Neuronal stem cell (in vitro differentiated cells): ENCODE data around the gene SEH1L.

Experiments
- DNase-seq: peaks from one replicate; pipeline ENCODE4 v3.0.0-alpha.2; 2013; ENCODE audit warnings: low spot score
- H2AFZ ChIP-seq: one replicate; pipeline ENCODE4 v1.6.1; 2013; ENCODE audit warnings: mild to moderate bottlenecking, low read length, inconsistent platforms
- H2AK5ac ChIP-seq: 2 replicates; pipeline ENCODE4 v1.6.1; 2013; ENCODE audit warnings: low read depth, mild to moderate bottlenecking, inconsistent platforms, low read length, moderate library complexity, mixed read lengths
- H2BK120ac ChIP-seq: 2 replicates; pipeline ENCODE4 v1.6.1; 2013; ENCODE audit warnings: low read depth, mild to moderate bottlenecking, inconsistent platforms, low read length, moderate library complexity, mixed read lengths
- H2BK12ac ChIP-seq: one replicate; pipeline ENCODE4 v1.6.1; 2013; ENCODE audit warnings: low read length, inconsistent platforms
- H2BK15ac ChIP-seq: 2 replicates; pipeline ENCODE4 v1.6.1; 2013; ENCODE audit warnings: mild to moderate bottlenecking, low read length, inconsistent platforms, mixed read lengths
- H2BK5ac ChIP-seq: one replicate; pipeline ENCODE4 v1.6.1; 2013; ENCODE audit warnings: inconsistent platforms, mild to moderate bottlenecking, low read length, moderate library complexity
- H3K14ac ChIP-seq: one replicate; pipeline ENCODE4 v1.6.1; 2013; ENCODE audit warnings: low read length, inconsistent platforms
- H3K18ac ChIP-seq: 2 replicates; pipeline ENCODE4 v1.6.1; 2013; ENCODE audit warnings: low read length, inconsistent platforms
- H3K23ac ChIP-seq: 2 replicates; pipeline ENCODE4 v1.6.1; 2013; ENCODE audit warnings: low read depth, mild to moderate bottlenecking, mixed read lengths, low read length, inconsistent platforms; ENCODE audit not compliant: poor library complexity
- H3K27ac ChIP-seq: replicated peaks from 3 replicates; pipeline ENCODE4 v1.5.1; 2013; ENCODE audit warnings: low read length, inconsistent platforms
- H3K27me3 ChIP-seq, 3 experiments: 2 replicates each; pipeline ENCODE4 v1.6.1; 2013; ENCODE audit warnings: low read length in 3 of 3, mild to moderate bottlenecking in 2 of 3, inconsistent platforms in 1 of 3, low read depth in 1 of 3, mixed read lengths in 1 of 3, moderate library complexity in 1 of 3; ENCODE audit not compliant: control insufficient read depth in 3 of 3, insufficient read depth in 3 of 3
- H3K36me3 ChIP-seq, 2 donors: replicated peaks in 1 of 2; 2 replicates each; pipeline ENCODE4 v1.6.1; 2013; ENCODE audit warnings: low read length in 2 of 2; ENCODE audit not compliant: control insufficient read depth in 2 of 2, insufficient read depth in 2 of 2
- H3K4ac ChIP-seq: 2 replicates; pipeline ENCODE4 v1.6.1; 2013; ENCODE audit warnings: inconsistent platforms, mild to moderate bottlenecking, low read length, moderate library complexity
- H3K4me1 ChIP-seq, 2 donors: 1 replicate in 1 of 2; 2 replicates in 1 of 2; pipeline ENCODE4 v1.6.1; 2013; ENCODE audit warnings: low read length in 2 of 2, low read depth in 1 of 2; ENCODE audit not compliant: control insufficient read depth in 2 of 2, insufficient read depth in 1 of 2
- H3K4me2 ChIP-seq: one replicate; pipeline ENCODE4 v1.6.1; 2013; ENCODE audit warnings: mild to moderate bottlenecking, low read length, inconsistent platforms; ENCODE audit not compliant: insufficient read depth, poor library complexity, severe bottlenecking
- H3K4me3 ChIP-seq, 2 donors: 2 replicates each; pipeline ENCODE4 v1.5.1; 2013; ENCODE audit warnings: low read length in 2 of 2, mild to moderate bottlenecking in 2 of 2, inconsistent platforms in 1 of 2, moderate library complexity in 1 of 2
- H3K79me1 ChIP-seq: one replicate; pipeline ENCODE4 v1.6.1; 2013; ENCODE audit warnings: low read depth, mild to moderate bottlenecking, inconsistent platforms, low read length, moderate library complexity
- H3K9ac ChIP-seq: one replicate; pipeline ENCODE4 v1.6.1; 2013; ENCODE audit warnings: mild to moderate bottlenecking, low read depth, low read length, inconsistent platforms; ENCODE audit not compliant: poor library complexity
- H3K9me3 ChIP-seq, 2 donors: replicated peaks in 1 of 2; 2 replicates each; pipeline versions ENCODE3 to v1.6.1; 2013; ENCODE audit warnings: low read length in 2 of 2, mild to moderate bottlenecking in 2 of 2, inconsistent platforms in 1 of 2, low read depth in 1 of 2, mixed read lengths in 1 of 2, moderate library complexity in 1 of 2; ENCODE audit not compliant: control insufficient read depth in 2 of 2, insufficient read depth in 1 of 2
- H4K8ac ChIP-seq: one replicate; pipeline ENCODE4 v1.6.1; 2013; ENCODE audit warnings: low read depth, mild to moderate bottlenecking, inconsistent platforms, low read length, moderate library complexity
- H4K91ac ChIP-seq: one replicate; pipeline ENCODE4 v1.6.1; 2013; ENCODE audit warnings: low read length, low read depth, mild to moderate bottlenecking, inconsistent platforms; ENCODE audit not compliant: poor library complexity
- WGBS, 2 donors: extraction: QIAGEN DNeasy Blood & Tissue Kit; methylation state at CpG; one replicate each; pipeline ENCODE4 v1.1.7; 2013; ENCODE audit warnings: missing lambda C conversion rate in 2 of 2, mixed read lengths in 1 of 2; ENCODE audit not compliant: insufficient read length in 2 of 2, insufficient replicate concordance in 1 of 2; ENCODE audit errors: extremely low coverage in 2 of 2; 5-methylcytosine and 5-hydroxymethylcytosine counted together

The SEH1L gene

GRCh38 chr18:13022644-13023043 is 74.8 kb downstream of the SEH1L start:
- H3K23ac ChIP-seq, result no peak overlapping the region
- H2BK12ac ChIP-seq, result no peak overlapping the region
- H3K79me1 ChIP-seq, result no peaks in the 10 kb centered on the region
- H2BK5ac ChIP-seq, result no peak overlapping the region
- no peak overlapping the region for H2BK15ac ChIP-seq
- H3K4me1 ChIP-seq, result no peaks in the 10 kb centered on the region
- H3K27me3 ChIP-seq, result no peaks in the 10 kb centered on the region
- H3K36me3 ChIP-seq, result peaks cover 5 to 94% of the 10 kb centered on the region in 2 donors
- H3K14ac ChIP-seq, result no peak overlapping the region
- no peak overlapping the region for H3K4me3 ChIP-seq
- no peak overlapping the region for H3K9ac ChIP-seq
- H4K91ac ChIP-seq, result no peak overlapping the region
- no peak for DNase-seq
- H3K4ac ChIP-seq, result no peak overlapping the region
- H3K9me3 ChIP-seq, result peaks cover 0 to 12% of the 10 kb centered on the region in 2 donors
- no peak overlapping the region for H2AK5ac ChIP-seq
- no peak overlapping the region for H4K8ac ChIP-seq
- H2AFZ ChIP-seq, result no peak overlapping the region
- no peak overlapping the region for H2BK120ac ChIP-seq
- H3K4me2 ChIP-seq, result no peak overlapping the region
- H3K27ac ChIP-seq, result no peak overlapping the region
- no peak overlapping the region for H3K18ac ChIP-seq

DNA sequence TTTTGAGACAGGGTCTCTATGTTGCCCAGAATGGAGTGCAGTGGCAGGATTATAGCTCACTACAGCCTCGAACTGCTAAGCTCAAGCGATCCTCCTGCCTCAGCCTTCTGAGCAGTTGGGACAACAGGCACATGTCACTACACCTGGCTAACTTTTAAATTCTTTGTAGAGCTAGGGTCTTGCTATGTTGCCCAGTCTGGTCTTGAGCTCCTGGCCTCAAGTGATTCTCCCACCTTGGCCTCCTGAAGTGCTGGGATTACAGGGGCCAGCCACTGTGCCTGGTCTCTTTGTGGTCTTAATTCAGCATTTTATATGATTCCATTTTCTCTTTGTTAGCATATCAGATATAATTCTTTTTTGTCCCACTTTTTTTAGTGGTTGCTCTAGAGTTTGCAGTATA is 77.4 kb downstream of the SEH1L start:
- Histone ChIP-seq H3K4me2 (no peak overlapping the region), H3K14ac (no peak overlapping the region), H2BK120ac (no peak overlapping the region), H3K9me3 (peaks cover 0 to 12% of the 10 kb centered on the region in 2 donors), H4K8ac (peak overlapping the region; percentile 17), H3K79me1 (no peaks in the 10 kb centered on the region), H3K4ac (no peak overlapping the region), H2BK15ac (no peak overlapping the region), H2AFZ (no peak overlapping the region), H3K27me3 (no peaks in the 10 kb centered on the region), H2BK5ac (no peak overlapping the region), H2BK12ac (no peak overlapping the region), H3K4me1 (no peaks in the 10 kb centered on the region), H3K27ac (no peak overlapping the region), H3K36me3 (peaks cover 2 to 92% of the 10 kb centered on the region in 2 donors), H3K4me3 (no peak overlapping the region), H3K23ac (no peak overlapping the region), H3K9ac (no peak overlapping the region), H4K91ac (no peak overlapping the region), H2AK5ac (no peak overlapping the region), H3K18ac (no peak overlapping the region)
- no CpG with 5 or more reads among the region's 2 CpGs for WGBS, 2 donors
- DNase-seq, result no peak

GRCh38 chr18:13026583-13027270 is 78.9 kb downstream of the SEH1L start:
- Histone ChIP-seq H2AK5ac (no peak overlapping the region), H3K14ac (no peak overlapping the region), H3K79me1 (no peaks in the 10 kb centered on the region), H3K9me3 (peaks cover 0 to 12% of the 10 kb centered on the region in 2 donors), H2BK120ac (no peak overlapping the region), H4K8ac (no peak overlapping the region), H3K23ac (no peak overlapping the region), H2BK15ac (no peak overlapping the region), H3K36me3 (peaks cover 2 to 90% of the 10 kb centered on the region in 2 donors), H3K27me3 (no peaks in the 10 kb centered on the region), H4K91ac (no peak overlapping the region), H3K4me2 (no peak overlapping the region), H3K4ac (no peak overlapping the region), H2BK5ac (no peak overlapping the region), H3K9ac (no peak overlapping the region), H2BK12ac (no peak overlapping the region), H3K27ac (no peak overlapping the region), H2AFZ (no peak overlapping the region), H3K18ac (no peak overlapping the region), H3K4me3 (no peak overlapping the region), H3K4me1 (no peaks in the 10 kb centered on the region)
- no CpG with 5 or more reads among the region's 3 CpGs for WGBS, 2 donors
- no peak for DNase-seq

DNA sequence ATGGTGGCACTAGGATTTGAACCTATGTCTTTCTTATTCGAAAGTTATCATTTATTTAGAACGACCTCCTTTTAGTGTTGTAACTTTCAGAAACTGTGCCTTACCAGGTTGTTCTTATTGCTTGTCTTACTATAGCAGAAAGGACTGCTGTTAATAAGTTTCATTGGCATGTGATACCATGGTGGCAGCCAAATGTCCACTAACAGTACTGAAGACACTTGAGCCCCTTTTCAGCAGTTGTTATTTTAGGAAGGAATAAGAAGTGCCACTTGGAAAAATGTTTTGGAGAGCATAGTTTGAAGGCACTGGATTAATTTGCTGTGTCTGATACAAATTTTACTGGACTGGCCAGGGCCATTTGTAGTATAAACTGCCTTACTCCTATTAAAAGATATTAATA is 81.1 kb downstream of the SEH1L start:
- Histone ChIP-seq H3K18ac (no peak overlapping the region), H3K9me3 (no peaks in the 10 kb centered on the region), H3K4ac (no peak overlapping the region), H4K91ac (no peak overlapping the region), H2AK5ac (no peak overlapping the region), H3K9ac (no peak overlapping the region), H2BK5ac (no peak overlapping the region), H3K36me3 (peaks cover 7 to 91% of the 10 kb centered on the region in 2 donors), H3K79me1 (no peaks in the 10 kb centered on the region), H3K4me3 (no peak overlapping the region), H4K8ac (no peak overlapping the region), H3K4me2 (no peak overlapping the region), H3K14ac (no peak overlapping the region), H3K27ac (no peak overlapping the region), H3K27me3 (no peaks in the 10 kb centered on the region), H3K23ac (no peak overlapping the region), H2BK120ac (no peak overlapping the region), H2AFZ (no peak overlapping the region), H2BK12ac (no peak overlapping the region), H3K4me1 (no peaks in the 10 kb centered on the region), H2BK15ac (no peak overlapping the region)
- DNase-seq, result no peak
- WGBS, 2 donors, result no CpG with 5 or more reads among the region's 2 CpGs
